Measurements from ENCODE around the gene ZWILCH.
"Not testable (repeated sequence)": the region's sequence is repeated elsewhere in the genome, so short reads cannot be mapped to it uniquely, and the experiment has no call there.

Gene ZWILCH

GRCh38 chr15:66587020-66587419 is 81.9 kb downstream of the ZWILCH start:
- DNase-seq, result no peak

GRCh38 chr15:66587749-66588148 is 82.6 kb downstream of the ZWILCH start:
- DNase-seq, result no peak

GRCh38 chr15:66588537-66588936 is 83.4 kb downstream of the ZWILCH start:
- no peak for DNase-seq

GRCh38 chr15:66588971-66589370 is 83.8 kb downstream of the ZWILCH start:
- DNase-seq, result no peak

GRCh38 chr15:66589429-66589828 is 84.3 kb downstream of the ZWILCH start:
- DNase-seq, result not testable (repeated sequence)

- no peak for DNase-seq
These were observed 85.3 kb downstream of the ZWILCH start for GRCh38 chr15:66590435-66590834.

GRCh38 chr15:66591322-66591862 is 86.3 kb downstream of the ZWILCH start:
- DNase-seq, result no peak

- DNase-seq, result no peak
These were observed 87.5 kb downstream of the ZWILCH start for GRCh38 chr15:66592505-66593218.

GRCh38 chr15:66593219-66593780 is 88.2 kb downstream of the ZWILCH start:
- DNase-seq, result no peak

GRCh38 chr15:66594344-66594743 is 89.2 kb downstream of the ZWILCH start:
- no peak for DNase-seq

GRCh38 chr15:66594836-66595235 is 89.7 kb downstream of the ZWILCH start:
- DNase-seq, result no peak

GRCh38 chr15:66595332-66595731 is 90.2 kb downstream of the ZWILCH start:
- no peak for DNase-seq

- DNase-seq, result no peak
These were observed 90.9 kb downstream of the ZWILCH start for GRCh38 chr15:66595931-66596545.

- no peak for DNase-seq
These were observed 93.1 kb downstream of the ZWILCH start for GRCh38 chr15:66598095-66598815.
